ENCODE results near the gene SEMA5A. TPM values are rescaled to one million over a fixed set of nuclear protein-coding genes. Genes with fewer than 3 reads are reported as not detected.

SEMA5A gene
- total and polyA plus RNA-seq, 2 donors (not counting 1 experiment from before 2014, with no cell fraction given), result not detected

- ATAC-seq (ENCODE audit: low read depth) (no peak), DNase-seq (no peak)
- H3K9ac ChIP-seq (ENCODE audit: low read length), result no peak overlapping the region
- H3K4me2 ChIP-seq (replicated peaks; ENCODE audit: low read depth, low read length, poor library complexity, severe bottlenecking), result no peak overlapping the region
- H3K27ac ChIP-seq (ENCODE audit: low read length in 2 of 2), result no peak overlapping the region
- no peaks in the 10 kb centered on the region for H3K4me1 Mint-ChIP-seq
- TF ChIP-seq CTCF (IDR thresholded peaks at IDR 0.05), result no peak
- TF ChIP-seq EZH2 (IDR thresholded peaks at IDR 0.05; ENCODE audit: borderline replicate concordance, insufficient read depth, low read depth, low read length, poor library complexity, severe bottlenecking), result no peak
- no peak overlapping the region for H3K4me3 ChIP-seq (ENCODE audit: control extremely low read depth in 1 of 5, extremely low read depth in 1 of 5, insufficient read depth in 1 of 5, low read depth in 2 of 5, low read length in 4 of 5)
- no peak overlapping the region for H3K27ac Mint-ChIP-seq
- intact Hi-C loops (cut with micrococcal nuclease), result no loop called here
- no peaks in the 10 kb centered on the region for H3K79me2 ChIP-seq (ENCODE audit: control insufficient read depth, insufficient read depth, low read length)
- peaks cover 3% of the 10 kb centered on the region for H3K9me3 Mint-ChIP-seq (ENCODE audit: insufficient read depth)
- peaks cover 0 to 7% (median 0%) of the 10 kb centered on the region in 3 donors for H3K9me3 ChIP-seq (ENCODE audit: control extremely low read depth in 1 of 3, control insufficient read depth in 2 of 3, insufficient read depth in 1 of 3, low read length in 2 of 3)
- H3K4me3 Mint-ChIP-seq, result no peak overlapping the region
- no peak overlapping the region for H2AFZ ChIP-seq (ENCODE audit: insufficient read depth, low read depth, low read length, poor library complexity, severe bottlenecking)
- H3K4me1 ChIP-seq (ENCODE audit: control insufficient read depth in 2 of 2, insufficient read depth in 2 of 2, low read length in 2 of 2), result no peaks in the 10 kb centered on the region
- POLR2A ChIA-PET, result no interaction called here
- no peaks in the 10 kb centered on the region for H3K27me3 Mint-ChIP-seq
- CTCF ChIA-PET, result no interaction called here
- H3K27me3 ChIP-seq (replicated peaks in 1 of 4; ENCODE audit: control extremely low read depth in 1 of 4, control insufficient read depth in 3 of 4, insufficient read depth in 4 of 4, low read length in 3 of 4), result no peaks in the 10 kb centered on the region
- no peaks in the 10 kb centered on the region for H3K36me3 ChIP-seq (replicated peaks in 1 of 2; ENCODE audit: control extremely low read depth in 1 of 2, control insufficient read depth in 1 of 2, extremely low read depth in 1 of 2, insufficient read depth in 2 of 2, low read length in 1 of 2)
- H4K20me1 ChIP-seq (ENCODE audit: control insufficient read depth, insufficient read depth, low read length, poor library complexity, severe bottlenecking), result no peaks in the 10 kb centered on the region
- WGBS (ENCODE audit: insufficient coverage), result 100% methylated on average over 3 of the region's 5 CpGs
These were observed 81.4 kb downstream of the SEMA5A start for GRCh38 chr5:9464478-9464877.

GRCh38 chr5:9462109-9462508 lies 83.8 kb downstream of the SEMA5A start:
- H3K27me3 Mint-ChIP-seq, result no peaks in the 10 kb centered on the region
- Histone ChIP-seq H3K4me1 (ENCODE audit: control insufficient read depth in 2 of 2, insufficient read depth in 2 of 2, low read length in 2 of 2) (no peaks in the 10 kb centered on the region), H3K27ac (ENCODE audit: low read length in 2 of 2) (no peak overlapping the region), H3K79me2 (ENCODE audit: control insufficient read depth, insufficient read depth, low read length) (no peaks in the 10 kb centered on the region), H4K20me1 (ENCODE audit: control insufficient read depth, insufficient read depth, low read length, poor library complexity, severe bottlenecking) (no peaks in the 10 kb centered on the region), H3K4me2 (replicated peaks; ENCODE audit: low read depth, low read length, poor library complexity, severe bottlenecking) (no peak overlapping the region), H3K4me3 (ENCODE audit: control extremely low read depth in 1 of 5, extremely low read depth in 1 of 5, insufficient read depth in 1 of 5, low read depth in 2 of 5, low read length in 4 of 5) (no peak overlapping the region), H3K9me3 (ENCODE audit: control extremely low read depth in 1 of 3, control insufficient read depth in 2 of 3, insufficient read depth in 1 of 3, low read length in 2 of 3) (peaks cover 0 to 11% (median 0%) of the 10 kb centered on the region in 3 donors), H3K36me3 (replicated peaks in 1 of 2; ENCODE audit: control extremely low read depth in 1 of 2, control insufficient read depth in 1 of 2, extremely low read depth in 1 of 2, insufficient read depth in 2 of 2, low read length in 1 of 2) (no peaks in the 10 kb centered on the region), H3K27me3 (replicated peaks in 1 of 4; ENCODE audit: control extremely low read depth in 1 of 4, control insufficient read depth in 3 of 4, insufficient read depth in 4 of 4, low read length in 3 of 4) (no peaks in the 10 kb centered on the region), H3K9ac (ENCODE audit: low read length) (no peak overlapping the region), H2AFZ (ENCODE audit: insufficient read depth, low read depth, low read length, poor library complexity, severe bottlenecking) (no peak overlapping the region)
- DNase-seq (no peak), ATAC-seq (ENCODE audit: low read depth) (no peak)
- H3K4me3 Mint-ChIP-seq, result no peak overlapping the region
- ChIA-PET POLR2A (no interaction called here), CTCF (no interaction called here)
- WGBS (ENCODE audit: insufficient coverage), result 100% methylated on average over 1 of the region's 3 CpGs
- no peaks in the 10 kb centered on the region for H3K4me1 Mint-ChIP-seq
- H3K9me3 Mint-ChIP-seq (ENCODE audit: insufficient read depth), result peaks cover 7% of the 10 kb centered on the region
- intact Hi-C loops (cut with micrococcal nuclease), result no loop called here
- TF ChIP-seq EZH2 (IDR thresholded peaks at IDR 0.05; ENCODE audit: borderline replicate concordance, insufficient read depth, low read depth, low read length, poor library complexity, severe bottlenecking) (no peak), CTCF (IDR thresholded peaks at IDR 0.05) (no peak)
- H3K27ac Mint-ChIP-seq, result no peak overlapping the region

Data from B cell (primary cell).